Measurements from ENCODE around the gene ACSF2. TPM values are rescaled to one million over a fixed set of nuclear protein-coding genes. Genes with fewer than 3 reads are reported as not detected.

The ACSF2 gene
- total RNA-seq, 1 experiment from 2014 or later = 12.2 TPM

DNA sequence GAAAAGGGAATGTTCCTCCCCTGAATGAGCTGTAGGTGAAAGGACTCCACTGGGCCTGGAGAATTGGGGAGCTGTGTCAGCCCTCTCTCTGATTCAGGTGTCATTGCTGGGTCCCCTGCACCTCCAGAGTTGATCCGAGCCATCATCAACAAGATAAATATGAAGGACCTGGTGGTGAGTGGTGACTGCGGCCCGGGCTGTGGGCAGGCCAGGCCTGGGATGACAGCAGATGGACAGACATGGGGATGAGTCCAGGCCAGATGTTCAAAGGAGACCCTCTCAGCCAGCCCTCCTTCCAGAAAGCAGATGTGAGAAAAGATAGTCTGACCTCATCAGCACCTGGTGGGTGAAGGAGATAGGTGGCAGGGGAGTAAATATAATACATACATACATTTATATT lies 38.1 kb downstream of the ACSF2 start:
- H3K27me3 Mint-ChIP-seq (ENCODE audit: low read depth) = peaks cover 21% of the 10 kb centered on the region
- H3K27ac ChIP-seq (ENCODE audit: insufficient read length, low read depth, low read length) = no peak overlapping the region
- no peak overlapping the region for H3K14ac ChIP-seq (ENCODE audit: insufficient read depth, low read length)
- H3K4ac ChIP-seq (ENCODE audit: low read depth, low read length) = no peak overlapping the region
- no peaks in the 10 kb centered on the region for H3K79me1 ChIP-seq (ENCODE audit: insufficient read depth, low read depth, low read length, poor library complexity, severe bottlenecking)
- no CpG with 5 or more reads among the region's 3 CpGs for WGBS (ENCODE audit: extremely low coverage, insufficient read length, low lambda C conversion rate)
- no peak overlapping the region for H3K23ac ChIP-seq (ENCODE audit: insufficient read length, low read depth, low read length)
- no peak overlapping the region for H2BK15ac ChIP-seq (ENCODE audit: low read depth, low read length)
- H4K20me1 ChIP-seq (ENCODE audit: control insufficient read depth, insufficient read depth, insufficient read length) = no peaks in the 10 kb centered on the region
- no peaks in the 10 kb centered on the region for H3K79me2 ChIP-seq (ENCODE audit: insufficient read depth, low read length)
- H3K23me2 ChIP-seq (ENCODE audit: insufficient read length, low read depth, low read length, poor library complexity, severe bottlenecking) = peaks cover 4% of the 10 kb centered on the region
- no peaks in the 10 kb centered on the region for H3K9me3 Mint-ChIP-seq
- no peak overlapping the region for H3K18ac ChIP-seq (ENCODE audit: insufficient read length, low read depth, low read length)
- H3K9me3 ChIP-seq (ENCODE audit: control insufficient read depth, low read depth, low read length) = no peaks in the 10 kb centered on the region
- H3K9ac ChIP-seq (ENCODE audit: extremely low read depth, insufficient read length, low read length) = no peak overlapping the region
- TF ChIP-seq, protein P1, sequence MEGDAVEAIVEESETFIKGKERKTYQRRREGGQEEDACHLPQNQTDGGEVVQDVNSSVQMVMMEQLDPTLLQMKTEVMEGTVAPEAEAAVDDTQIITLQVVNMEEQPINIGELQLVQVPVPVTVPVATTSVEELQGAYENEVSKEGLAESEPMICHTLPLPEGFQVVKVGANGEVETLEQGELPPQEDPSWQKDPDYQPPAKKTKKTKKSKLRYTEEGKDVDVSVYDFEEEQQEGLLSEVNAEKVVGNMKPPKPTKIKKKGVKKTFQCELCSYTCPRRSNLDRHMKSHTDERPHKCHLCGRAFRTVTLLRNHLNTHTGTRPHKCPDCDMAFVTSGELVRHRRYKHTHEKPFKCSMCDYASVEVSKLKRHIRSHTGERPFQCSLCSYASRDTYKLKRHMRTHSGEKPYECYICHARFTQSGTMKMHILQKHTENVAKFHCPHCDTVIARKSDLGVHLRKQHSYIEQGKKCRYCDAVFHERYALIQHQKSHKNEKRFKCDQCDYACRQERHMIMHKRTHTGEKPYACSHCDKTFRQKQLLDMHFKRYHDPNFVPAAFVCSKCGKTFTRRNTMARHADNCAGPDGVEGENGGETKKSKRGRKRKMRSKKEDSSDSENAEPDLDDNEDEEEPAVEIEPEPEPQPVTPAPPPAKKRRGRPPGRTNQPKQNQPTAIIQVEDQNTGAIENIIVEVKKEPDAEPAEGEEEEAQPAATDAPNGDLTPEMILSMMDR (conservative IDR thresholded peaks at IDR 0.05) = no peak
- H3K27ac Mint-ChIP-seq = no peak overlapping the region
- peaks cover 16% of the 10 kb centered on the region in 2 experiments for H3K4me1 Mint-ChIP-seq
- no peak overlapping the region for H2BK5ac ChIP-seq (ENCODE audit: insufficient read length, low read length)
- DNase-seq = no peak
- no peak overlapping the region for H4K91ac ChIP-seq (ENCODE audit: insufficient read length, low read depth, low read length)
- peaks cover 3% of the 10 kb centered on the region; the same call in 1 of the 2 replicates for H3K4me1 ChIP-seq (ENCODE audit: insufficient read depth, low read length)
- no peak overlapping the region for H2BK12ac ChIP-seq (ENCODE audit: insufficient read length, low read depth, low read length)
- peaks cover 10% of the 10 kb centered on the region; the same call in 1 of the 2 replicates for H3K27me3 ChIP-seq (ENCODE audit: insufficient read depth, low read length)
- no peak overlapping the region for H4K8ac ChIP-seq (replicated peaks; ENCODE audit: insufficient read length, low read depth, low read length)
- H3K4me3 Mint-ChIP-seq = no peak overlapping the region
- no peak overlapping the region for H3T11ph ChIP-seq (ENCODE audit: low read length)
- no peak overlapping the region for H3K56ac ChIP-seq (ENCODE audit: insufficient read length, low read depth, low read length)
- H2AK5ac ChIP-seq (ENCODE audit: insufficient read length, low read length) = no peak overlapping the region
- H3K4me2 ChIP-seq (ENCODE audit: insufficient read depth, insufficient read length, low read length) = no peak overlapping the region
- no peak overlapping the region for H2AFZ ChIP-seq (ENCODE audit: low read length)
- no peak overlapping the region for H2BK20ac ChIP-seq (ENCODE audit: low read depth, low read length, poor library complexity, severe bottlenecking)
- peaks cover 0 to 4% (median 2%) of the 10 kb centered on the region in 3 experiments; a peak in 4 of 7 replicates for H3K36me3 Mint-ChIP-seq (ENCODE audit: insufficient read depth in 1 of 3, low read depth in 3 of 3)
- H2BK120ac ChIP-seq (ENCODE audit: low read depth, low read length, poor library complexity, severe bottlenecking) = no peak overlapping the region
- no peak overlapping the region for H4K5ac ChIP-seq (ENCODE audit: insufficient read length, low read depth, low read length)
